GM18909 (cell line): ENCODE results near the gene ITIH2.
"Not testable (repeated sequence)": the region's sequence is repeated elsewhere in the genome, so short reads cannot be mapped to it uniquely, and the experiment has no call there.

Experiments
- ATAC-seq: cut with Tn5 transposase; IDR thresholded peaks from one replicate; pipeline ENCODE4 v1.9.1; 2021; ENCODE audit warnings: mild to moderate bottlenecking; ENCODE audit not compliant: unreplicated experiment, poor library complexity

ITIH2 gene

GRCh38 chr10:7738536-7739407 is 35.7 kb downstream of the ITIH2 start:
- ATAC-seq: no peak

GRCh38 chr10:7744307-7744706 is 41.2 kb downstream of the ITIH2 start:
- no peak for ATAC-seq

GRCh38 chr10:7748637-7749036 is 45.5 kb downstream of the ITIH2 start:
- not testable (repeated sequence) for ATAC-seq

- no peak for ATAC-seq
Measured at GRCh38 chr10:7750222-7750621, 47.1 kb downstream of the ITIH2 start.

GRCh38 chr10:7752251-7752650 is 49.1 kb downstream of the ITIH2 start:
- no peak for ATAC-seq

- ATAC-seq: no peak
Measured at GRCh38 chr10:7755103-7755502, 52.0 kb downstream of the ITIH2 start.

GRCh38 chr10:7756360-7756992 is 53.4 kb downstream of the ITIH2 start:
- ATAC-seq: peak; percentile 64

- no peak for ATAC-seq
Measured at GRCh38 chr10:7763929-7764328, 60.8 kb downstream of the ITIH2 start.

- ATAC-seq: no peak
Measured at GRCh38 chr10:7766241-7766640, 63.1 kb downstream of the ITIH2 start.

- ATAC-seq: no peak
Measured at GRCh38 chr10:7767209-7767608, 64.1 kb downstream of the ITIH2 start.

- ATAC-seq: no peak
Measured at GRCh38 chr10:7768417-7768816, 65.3 kb downstream of the ITIH2 start.

- no peak for ATAC-seq
Measured at GRCh38 chr10:7773845-7774801, 71.0 kb downstream of the ITIH2 start.

- no peak for ATAC-seq
Measured at GRCh38 chr10:7776777-7777176, 73.7 kb downstream of the ITIH2 start.

GRCh38 chr10:7782194-7782593 is 79.1 kb downstream of the ITIH2 start:
- ATAC-seq: not testable (repeated sequence)

- no peak for ATAC-seq
Measured at GRCh38 chr10:7786430-7786829, 83.3 kb downstream of the ITIH2 start.

GRCh38 chr10:7787150-7787856 is 84.2 kb downstream of the ITIH2 start:
- ATAC-seq: peak; percentile 20

GRCh38 chr10:7787857-7788638 is 84.9 kb downstream of the ITIH2 start, which contains the start of the genes ATP5F1C and KIN:
ATP5F1C (plus strand) TSS chr10:7788177; CDS start chr10:7788208, 31 bp downstream.
KIN (minus strand) TSS chr10:7787993; CDS start chr10:7787933, 60 bp downstream.
- peak; percentile 97 for ATAC-seq

- peak; percentile 22 for ATAC-seq
Measured at GRCh38 chr10:7788639-7789286, 85.6 kb downstream of the ITIH2 start.
